Caco-2 (cell line): Measurements from ENCODE around the gene MSL3. TPM values are rescaled to one million over a fixed set of nuclear protein-coding genes. Genes with fewer than 3 reads are reported as not detected.

Experiments
- BruUV-seq: library from RNA; stranded (reverse); fragments of 400-500 nt; replicated peaks from 2 replicates; lab custom pipeline; 2021; lab: Mats Ljungman, UMichigan
- CTCF ChIA-PET: fragments of 300-600 bp; sonication (Branson Sonifier 250); formaldehyde crosslinking; loops from one replicate; lab custom pipeline; 2022; ENCODE audit warnings: antibody characterized with exemption; lab: Charles Lee
- POLR2A ChIA-PET: fragments of 300-600 bp; sonication (Branson Sonifier 250); formaldehyde crosslinking; loops from one replicate; lab custom pipeline; 2022; ENCODE audit warnings: antibody characterized with exemption; lab: Charles Lee
- DNase-seq, 2 experiments: peaks; one replicate each; pipeline versions ENCODE4 v3.0.0 to v3.0.0-alpha.2; 2020 to 2022
- H3K27me3 ChIP-seq: replicated peaks from 2 replicates; pipeline ENCODE4 v1.6.0; 2011; ENCODE audit warnings: low read length; ENCODE audit not compliant: control insufficient read depth, insufficient read depth
- H3K36me3 ChIP-seq: 2 replicates; pipeline ENCODE4 v1.5.1; 2011; ENCODE audit warnings: low read length; ENCODE audit not compliant: control insufficient read depth, insufficient read depth
- H3K4me1 ChIP-seq: fragments of 250-450 bp; sonication (Bioruptor Pico); 2 replicates; pipeline ENCODE4 v1.5.1; 2020; ENCODE audit warnings: mild to moderate bottlenecking
- H3K4me3 ChIP-seq: 2 replicates; pipeline ENCODE4 v1.5.1; 2011; ENCODE audit warnings: low read depth, mild to moderate bottlenecking, control low read depth, low read length
- H3K9me3 ChIP-seq: fragments of 250-450 bp; sonication (Bioruptor Pico); 2 replicates; pipeline ENCODE4 v1.5.1; 2020; ENCODE audit warnings: mild to moderate bottlenecking, moderate library complexity
- H3K27ac Mint-ChIP-seq: one replicate; pipeline ENCODE4 v1.8.0; 2022; ENCODE audit warnings: mixed read lengths; ENCODE audit not compliant: unreplicated experiment
- H3K27me3 Mint-ChIP-seq: one replicate; pipeline ENCODE4 v1.8.0; 2022; ENCODE audit warnings: mixed read lengths; ENCODE audit not compliant: insufficient read depth, unreplicated experiment
- H3K36me3 Mint-ChIP-seq: one replicate; pipeline ENCODE4 v1.8.0; 2022; ENCODE audit warnings: mild to moderate bottlenecking, mixed read lengths; ENCODE audit not compliant: insufficient read depth, unreplicated experiment
- H3K4me1 Mint-ChIP-seq: one replicate; pipeline ENCODE4 v1.8.0; 2022; ENCODE audit warnings: low read depth, mixed read lengths; ENCODE audit not compliant: unreplicated experiment
- H3K4me3 Mint-ChIP-seq: one replicate; pipeline ENCODE4 v1.8.0; 2022; ENCODE audit warnings: mild to moderate bottlenecking, moderate library complexity, mixed read lengths; ENCODE audit not compliant: unreplicated experiment
- H3K9me3 Mint-ChIP-seq: one replicate; pipeline ENCODE4 v1.8.0; 2022; ENCODE audit warnings: mixed read lengths; ENCODE audit not compliant: unreplicated experiment
- intact Hi-C: fragments of 100-400 bp; cut with micrococcal nuclease; formaldehyde crosslinking; loops from one replicate; pipeline ENCODE4 v1.10.0; 2022; ENCODE audit not compliant: unreplicated experiment
- total RNA-seq: library from RNA; stranded (reverse); gene quantifications from 2 replicates; pipeline ENCODE4 v1.2.3, GENCODE V29; 2022
- TF ChIP-seq, protein P1 (sequence below), 2 experiments: fragments of 200-600 bp in 1 of 2; IDR thresholded peaks; 1 replicate in 1 of 2; 2 replicates in 1 of 2; pipeline versions ENCODE4 v1.5.1 to v1.8.0; 2011 to 2022; ENCODE audit warnings: antibody characterized with exemption in 1 of 2, control low read depth in 1 of 2, inconsistent platforms in 1 of 2, low read depth in 1 of 2, low read length in 1 of 2, mild to moderate bottlenecking in 1 of 2, moderate library complexity in 1 of 2; ENCODE audit not compliant: insufficient read depth in 1 of 2, severe bottlenecking in 1 of 2, unreplicated experiment in 1 of 2

Gene MSL3
- total RNA-seq, 1 experiment from 2014 or later, result 14.0 TPM

GRCh38 chrX:11741574-11741973 lies 16.5 kb upstream of the MSL3 start:
- Mint-ChIP-seq H3K9me3 (no peaks in the 10 kb centered on the region), H3K4me3 (no peak overlapping the region), H3K36me3 (no peaks in the 10 kb centered on the region), H3K4me1 (peaks cover 6% of the 10 kb centered on the region), H3K27me3 (peaks cover 3% of the 10 kb centered on the region), H3K27ac (no peak overlapping the region)
- Histone ChIP-seq H3K4me3 (no peak overlapping the region), H3K27me3 (no peaks in the 10 kb centered on the region), H3K36me3 (no peaks in the 10 kb centered on the region), H3K9me3 (no peaks in the 10 kb centered on the region), H3K4me1 (no peaks in the 10 kb centered on the region)
- DNase-seq, result no peak
- TF ChIP-seq, protein P1, sequence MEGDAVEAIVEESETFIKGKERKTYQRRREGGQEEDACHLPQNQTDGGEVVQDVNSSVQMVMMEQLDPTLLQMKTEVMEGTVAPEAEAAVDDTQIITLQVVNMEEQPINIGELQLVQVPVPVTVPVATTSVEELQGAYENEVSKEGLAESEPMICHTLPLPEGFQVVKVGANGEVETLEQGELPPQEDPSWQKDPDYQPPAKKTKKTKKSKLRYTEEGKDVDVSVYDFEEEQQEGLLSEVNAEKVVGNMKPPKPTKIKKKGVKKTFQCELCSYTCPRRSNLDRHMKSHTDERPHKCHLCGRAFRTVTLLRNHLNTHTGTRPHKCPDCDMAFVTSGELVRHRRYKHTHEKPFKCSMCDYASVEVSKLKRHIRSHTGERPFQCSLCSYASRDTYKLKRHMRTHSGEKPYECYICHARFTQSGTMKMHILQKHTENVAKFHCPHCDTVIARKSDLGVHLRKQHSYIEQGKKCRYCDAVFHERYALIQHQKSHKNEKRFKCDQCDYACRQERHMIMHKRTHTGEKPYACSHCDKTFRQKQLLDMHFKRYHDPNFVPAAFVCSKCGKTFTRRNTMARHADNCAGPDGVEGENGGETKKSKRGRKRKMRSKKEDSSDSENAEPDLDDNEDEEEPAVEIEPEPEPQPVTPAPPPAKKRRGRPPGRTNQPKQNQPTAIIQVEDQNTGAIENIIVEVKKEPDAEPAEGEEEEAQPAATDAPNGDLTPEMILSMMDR (IDR thresholded peaks at IDR 0.05; ENCODE audit: insufficient read depth in 1 of 2, low read depth in 1 of 2, low read length in 1 of 2, severe bottlenecking in 1 of 2, unreplicated experiment in 1 of 2), result no peak
- BruUV-seq, result no TSS peak
- CTCF ChIA-PET, result no interaction called here
- POLR2A ChIA-PET, result no interaction called here
- intact Hi-C loops, result no loop called here

GRCh38 chrX:11745881-11746280 lies 12.2 kb upstream of the MSL3 start:
- Histone ChIP-seq H3K36me3 (no peaks in the 10 kb centered on the region), H3K4me3 (no peak overlapping the region), H3K4me1 (no peaks in the 10 kb centered on the region), H3K9me3 (no peaks in the 10 kb centered on the region), H3K27me3 (no peaks in the 10 kb centered on the region)
- Mint-ChIP-seq H3K27me3 (peaks cover 3% of the 10 kb centered on the region), H3K36me3 (no peaks in the 10 kb centered on the region), H3K9me3 (no peaks in the 10 kb centered on the region), H3K4me3 (no peak overlapping the region), H3K4me1 (peaks cover 6% of the 10 kb centered on the region), H3K27ac (no peak overlapping the region)
- ChIA-PET CTCF (no interaction called here), POLR2A (no interaction called here)
- no peak for DNase-seq
- TF ChIP-seq, protein P1 (IDR thresholded peaks at IDR 0.05; ENCODE audit: insufficient read depth in 1 of 2, low read depth in 1 of 2, low read length in 1 of 2, severe bottlenecking in 1 of 2, unreplicated experiment in 1 of 2), result no peak
- no TSS peak for BruUV-seq
- intact Hi-C loops, result no loop called here

DNA sequence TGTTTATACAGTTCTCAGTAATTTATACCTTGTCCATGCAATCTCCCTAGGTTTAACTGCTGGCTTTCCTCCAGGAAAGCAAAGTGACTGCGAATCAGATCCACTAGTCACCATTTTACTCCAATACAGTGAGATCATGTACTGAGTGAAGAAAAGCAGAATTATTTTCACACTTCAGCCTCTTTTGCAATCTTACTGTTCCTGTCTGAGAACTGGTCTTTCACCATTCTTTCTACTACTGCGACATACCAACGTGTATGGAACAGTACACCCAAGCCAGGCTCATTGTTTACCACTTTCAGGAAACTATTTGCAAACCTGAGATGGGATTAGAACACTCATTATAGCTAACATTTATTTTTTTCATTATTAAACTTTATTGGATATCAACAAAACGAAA lies 8.0 kb upstream of the MSL3 start:
- Histone ChIP-seq H3K27me3 (no peaks in the 10 kb centered on the region), H3K36me3 (no peaks in the 10 kb centered on the region), H3K4me1 (no peaks in the 10 kb centered on the region), H3K9me3 (no peaks in the 10 kb centered on the region), H3K4me3 (no peak overlapping the region)
- Mint-ChIP-seq H3K4me3 (no peak overlapping the region), H3K36me3 (no peaks in the 10 kb centered on the region), H3K27ac (no peak overlapping the region), H3K27me3 (no peaks in the 10 kb centered on the region), H3K9me3 (no peaks in the 10 kb centered on the region), H3K4me1 (no peaks in the 10 kb centered on the region)
- TF ChIP-seq, protein P1 (IDR thresholded peaks at IDR 0.05; ENCODE audit: insufficient read depth in 1 of 2, low read depth in 1 of 2, low read length in 1 of 2, severe bottlenecking in 1 of 2, unreplicated experiment in 1 of 2), result no peak
- BruUV-seq, result no TSS peak
- intact Hi-C loops, result no loop called here
- ChIA-PET CTCF (no interaction called here), POLR2A (no interaction called here)
- DNase-seq, result peak in 1 of 2 experiments; percentile 9
